Stimulated activated memory B cell treated with anti-CD40 and anti-IgM and Interleukin-4, amounts not matched to agents 10 μg/mL and 1 μg/mL and 100 μg/mL, for 72 hours (primary cell): ENCODE measurements around the gene ATG5.

Experiments used
- ATAC-seq: fragments of 150-1000 bp; cut with Tn5 transposase; 2 replicates; pipeline ENCODE4 v1.10.0; 2021
- H3K27ac Mint-ChIP-seq: one replicate; pipeline ENCODE4 v1.8.0; 2022; ENCODE audit warnings: mild to moderate bottlenecking, mixed read lengths
- H3K27me3 Mint-ChIP-seq: one replicate; pipeline ENCODE4 v1.8.0; 2022; ENCODE audit warnings: mixed read lengths
- H3K36me3 Mint-ChIP-seq: one replicate; pipeline ENCODE4 v1.8.0; 2022; ENCODE audit warnings: mixed read lengths
- H3K4me1 Mint-ChIP-seq: one replicate; pipeline ENCODE4 v1.8.0; 2022; ENCODE audit warnings: mixed read lengths
- H3K4me3 Mint-ChIP-seq: one replicate; pipeline ENCODE4 v1.8.0; 2022; ENCODE audit warnings: mild to moderate bottlenecking, moderate library complexity, mixed read lengths
- H3K9me3 Mint-ChIP-seq: one replicate; pipeline ENCODE4 v1.8.0; 2022; ENCODE audit warnings: mixed read lengths

Gene ATG5

GRCh38 chr6:106194949-106195921 is 130.3 kb downstream of the ATG5 start:
- Mint-ChIP-seq H3K4me1 (peaks cover 19% of the 10 kb centered on the region), H3K36me3 (peaks cover 33% of the 10 kb centered on the region), H3K9me3 (no peaks in the 10 kb centered on the region), H3K4me3 (no peak overlapping the region), H3K27me3 (no peaks in the 10 kb centered on the region), H3K27ac (peak overlapping the region; percentile 81)
- ATAC-seq, result peak; percentile 73

DNA sequence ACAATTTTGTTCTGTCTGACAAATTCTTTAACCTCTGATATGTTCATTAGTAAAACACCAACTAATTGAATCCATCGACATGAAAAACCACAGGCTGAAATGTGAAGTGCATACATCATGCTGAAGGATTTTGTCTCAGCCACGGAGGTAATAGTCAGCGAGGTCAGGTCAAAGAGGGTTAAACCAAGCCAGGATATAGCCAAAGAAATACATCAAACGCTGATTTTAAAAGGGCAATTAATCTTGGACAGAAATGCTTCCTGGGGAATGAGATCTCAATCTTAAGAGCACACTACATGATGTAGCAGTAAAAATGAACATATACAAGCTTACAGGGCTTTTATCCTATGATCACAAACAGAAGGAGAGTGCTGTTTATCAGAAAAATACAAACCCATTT is 132.7 kb downstream of the ATG5 start:
- H3K36me3 Mint-ChIP-seq, result peaks cover 17% of the 10 kb centered on the region
- peaks cover 19% of the 10 kb centered on the region for H3K4me1 Mint-ChIP-seq
- no peaks in the 10 kb centered on the region for H3K27me3 Mint-ChIP-seq
- no peak overlapping the region for H3K27ac Mint-ChIP-seq
- ATAC-seq, result no peak
- no peaks in the 10 kb centered on the region for H3K9me3 Mint-ChIP-seq
- H3K4me3 Mint-ChIP-seq, result no peak overlapping the region

DNA sequence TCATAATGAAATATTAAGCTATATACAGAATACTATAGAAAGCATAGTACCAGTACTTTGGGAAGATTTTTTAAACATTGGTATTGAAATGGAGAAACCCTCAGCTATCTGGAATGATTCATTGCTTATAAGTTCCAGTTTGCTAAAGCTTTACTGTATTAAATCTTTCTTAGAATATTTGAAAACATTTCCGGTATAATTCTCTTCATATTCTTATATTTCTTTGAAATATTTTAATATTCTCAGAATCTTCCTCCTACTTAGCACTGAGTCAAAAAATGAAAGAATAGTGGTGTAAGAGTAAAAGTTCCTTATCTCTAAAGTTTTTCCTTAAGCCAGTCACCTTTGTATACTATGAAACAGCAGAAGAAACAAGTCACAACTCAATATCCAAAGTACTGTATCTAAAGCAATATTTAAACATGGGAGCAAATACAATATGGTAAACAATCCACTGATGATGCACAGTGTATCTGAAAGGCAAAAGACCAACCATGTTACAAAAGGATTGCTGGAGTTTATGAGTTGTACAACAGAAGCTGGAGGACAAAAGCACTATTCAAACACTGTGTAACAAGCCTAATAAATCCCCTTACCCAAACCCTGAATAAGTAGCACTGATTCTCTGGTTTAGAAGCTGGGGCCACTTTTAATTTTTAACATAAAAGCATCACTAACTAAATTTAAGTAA is 137.3 kb downstream of the ATG5 start:
- ATAC-seq, result no peak
- Mint-ChIP-seq H3K4me1 (peaks cover 13% of the 10 kb centered on the region), H3K4me3 (no peak overlapping the region), H3K36me3 (peaks cover 15% of the 10 kb centered on the region), H3K27me3 (no peaks in the 10 kb centered on the region), H3K9me3 (no peaks in the 10 kb centered on the region), H3K27ac (no peak overlapping the region)

- no peak for ATAC-seq
- Mint-ChIP-seq H3K27ac (peak overlapping the region; percentile 40), H3K4me3 (no peak overlapping the region)
Measured at GRCh38 chr6:106187424-106187982, 138.1 kb downstream of the ATG5 start.

DNA sequence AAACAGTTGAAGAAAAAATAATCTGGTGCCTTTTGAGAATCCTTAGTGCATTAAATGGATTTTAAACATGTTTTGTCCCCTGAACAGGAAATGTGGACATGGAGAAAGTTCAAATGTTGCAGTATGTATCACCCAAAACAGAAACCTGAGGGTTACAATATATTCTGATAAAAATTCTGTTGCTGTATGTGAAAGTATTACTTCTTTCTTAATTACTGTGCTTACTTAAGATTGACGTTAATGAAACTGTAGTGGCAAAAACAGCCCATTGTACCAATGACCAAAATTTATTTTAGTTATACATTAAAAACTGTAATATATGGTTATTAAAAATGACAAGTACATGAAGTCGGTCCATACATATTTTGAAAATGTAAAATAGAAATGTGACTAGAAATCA is 138.8 kb downstream of the ATG5 start:
- H3K27ac Mint-ChIP-seq, result peak overlapping the region; percentile 40
- H3K36me3 Mint-ChIP-seq, result peaks cover 9% of the 10 kb centered on the region
- no peaks in the 10 kb centered on the region for H3K27me3 Mint-ChIP-seq
- H3K4me1 Mint-ChIP-seq, result peaks cover 19% of the 10 kb centered on the region
- H3K9me3 Mint-ChIP-seq, result no peaks in the 10 kb centered on the region
- H3K4me3 Mint-ChIP-seq, result no peak overlapping the region
- ATAC-seq, result no peak

More at GRCh38 chr6:106187424-106187982, 138.1 kb downstream of the ATG5 start:
- H3K27me3 Mint-ChIP-seq, result no peaks in the 10 kb centered on the region
- H3K9me3 Mint-ChIP-seq, result no peaks in the 10 kb centered on the region
- H3K4me1 Mint-ChIP-seq, result peaks cover 13% of the 10 kb centered on the region
- peaks cover 9% of the 10 kb centered on the region for H3K36me3 Mint-ChIP-seq

DNA sequence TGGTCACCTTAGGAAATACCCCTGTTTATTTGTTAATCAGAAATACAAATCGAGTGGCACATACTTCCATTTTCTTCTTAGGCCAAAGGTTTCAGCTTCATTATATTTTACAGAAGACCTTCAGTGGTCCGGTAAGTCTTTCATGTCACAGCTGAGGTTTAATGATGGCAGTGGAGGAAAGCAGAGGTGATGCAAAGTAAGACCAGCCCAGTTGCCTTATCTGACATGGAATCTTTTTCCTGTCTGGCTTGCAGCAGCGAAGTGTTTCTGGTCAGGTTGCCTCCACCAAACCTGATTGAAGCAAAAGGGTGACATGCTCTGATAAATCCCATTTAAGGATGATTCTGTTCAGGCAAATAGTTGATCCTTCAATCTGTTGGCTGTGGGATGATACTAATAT is 139.4 kb downstream of the ATG5 start:
- Mint-ChIP-seq H3K9me3 (no peaks in the 10 kb centered on the region), H3K4me3 (no peak overlapping the region), H3K4me1 (peaks cover 20% of the 10 kb centered on the region), H3K27ac (peak overlapping the region; percentile 40), H3K27me3 (no peaks in the 10 kb centered on the region), H3K36me3 (peaks cover 9% of the 10 kb centered on the region)
- no peak for ATAC-seq

DNA sequence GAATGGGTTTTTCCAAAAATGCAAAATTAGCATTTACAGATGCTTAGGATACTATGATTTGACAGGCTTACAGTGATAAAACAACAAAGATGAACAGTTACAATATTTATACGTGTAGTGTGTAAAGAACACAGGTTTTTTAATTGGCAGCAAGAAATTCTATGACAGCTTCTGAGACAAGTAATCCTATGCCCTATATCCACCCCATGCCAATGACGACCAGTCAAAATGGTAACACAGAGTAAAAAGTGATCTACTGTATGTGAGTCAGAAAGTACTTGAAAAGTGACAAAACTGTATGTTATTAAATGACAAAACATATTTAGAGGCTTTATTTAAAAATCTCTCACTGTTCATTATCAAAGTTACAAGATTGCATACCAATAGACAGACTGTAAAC is 139.9 kb downstream of the ATG5 start:
- Mint-ChIP-seq H3K36me3 (peaks cover 9% of the 10 kb centered on the region), H3K4me1 (peaks cover 20% of the 10 kb centered on the region), H3K9me3 (no peaks in the 10 kb centered on the region), H3K27ac (peak overlapping the region; percentile 40), H3K4me3 (no peak overlapping the region), H3K27me3 (no peaks in the 10 kb centered on the region)
- ATAC-seq, result no peak

DNA sequence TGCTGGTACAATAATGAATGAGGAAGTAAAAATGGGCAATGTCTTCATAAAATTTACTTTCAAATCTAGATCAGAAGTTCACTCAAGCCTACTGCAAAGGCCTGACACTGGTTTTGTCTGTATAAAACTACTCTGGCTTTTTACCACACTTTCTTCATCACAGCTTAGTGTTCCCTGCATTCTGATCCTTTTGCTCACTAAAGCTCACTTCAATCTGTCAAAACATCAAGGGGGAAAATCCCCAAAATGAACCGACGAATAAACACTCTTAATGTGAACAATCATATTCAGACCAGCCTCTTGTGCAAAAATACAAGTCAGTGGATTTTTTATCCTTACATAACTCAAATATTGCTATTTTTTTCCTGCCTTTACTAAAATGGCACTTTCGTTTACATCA is 140.9 kb downstream of the ATG5 start:
- Mint-ChIP-seq H3K9me3 (no peaks in the 10 kb centered on the region), H3K4me3 (no peak overlapping the region), H3K27me3 (no peaks in the 10 kb centered on the region), H3K27ac (no peak overlapping the region), H3K4me1 (peaks cover 20% of the 10 kb centered on the region), H3K36me3 (peaks cover 9% of the 10 kb centered on the region)
- ATAC-seq, result no peak

- H3K27ac Mint-ChIP-seq, result peak overlapping the region; percentile 81
Measured at GRCh38 chr6:106183430-106183829, 142.1 kb downstream of the ATG5 start.

DNA sequence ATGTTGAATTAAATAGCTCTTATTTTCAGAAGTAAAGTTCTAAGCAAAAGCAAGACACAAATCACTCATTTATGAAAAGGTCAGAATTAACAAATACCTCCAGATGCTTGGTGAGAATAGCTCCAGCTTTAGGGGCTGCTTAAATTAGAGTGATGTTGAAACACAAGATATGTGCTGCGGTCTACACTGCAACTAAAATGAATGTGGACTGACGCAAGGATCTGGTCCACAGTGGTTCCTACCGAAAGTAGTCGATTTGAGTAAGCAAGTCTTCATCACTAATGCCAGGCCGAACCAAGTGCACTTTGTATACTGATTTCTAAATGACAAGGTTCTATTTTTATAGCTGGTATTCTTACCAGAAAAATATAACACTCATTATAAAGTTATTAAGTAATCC is 143.1 kb downstream of the ATG5 start:
- Mint-ChIP-seq H3K27me3 (no peaks in the 10 kb centered on the region), H3K36me3 (peaks cover 9% of the 10 kb centered on the region), H3K27ac (peak overlapping the region; percentile 81), H3K4me3 (no peak overlapping the region), H3K9me3 (no peaks in the 10 kb centered on the region), H3K4me1 (peaks cover 20% of the 10 kb centered on the region)
- peak; percentile 95 for ATAC-seq

More at GRCh38 chr6:106183430-106183829, 142.1 kb downstream of the ATG5 start:
- ATAC-seq, result no peak
- no peaks in the 10 kb centered on the region for H3K9me3 Mint-ChIP-seq
- H3K4me3 Mint-ChIP-seq, result no peak overlapping the region
- peaks cover 9% of the 10 kb centered on the region for H3K36me3 Mint-ChIP-seq
- peaks cover 20% of the 10 kb centered on the region for H3K4me1 Mint-ChIP-seq
- no peaks in the 10 kb centered on the region for H3K27me3 Mint-ChIP-seq

DNA sequence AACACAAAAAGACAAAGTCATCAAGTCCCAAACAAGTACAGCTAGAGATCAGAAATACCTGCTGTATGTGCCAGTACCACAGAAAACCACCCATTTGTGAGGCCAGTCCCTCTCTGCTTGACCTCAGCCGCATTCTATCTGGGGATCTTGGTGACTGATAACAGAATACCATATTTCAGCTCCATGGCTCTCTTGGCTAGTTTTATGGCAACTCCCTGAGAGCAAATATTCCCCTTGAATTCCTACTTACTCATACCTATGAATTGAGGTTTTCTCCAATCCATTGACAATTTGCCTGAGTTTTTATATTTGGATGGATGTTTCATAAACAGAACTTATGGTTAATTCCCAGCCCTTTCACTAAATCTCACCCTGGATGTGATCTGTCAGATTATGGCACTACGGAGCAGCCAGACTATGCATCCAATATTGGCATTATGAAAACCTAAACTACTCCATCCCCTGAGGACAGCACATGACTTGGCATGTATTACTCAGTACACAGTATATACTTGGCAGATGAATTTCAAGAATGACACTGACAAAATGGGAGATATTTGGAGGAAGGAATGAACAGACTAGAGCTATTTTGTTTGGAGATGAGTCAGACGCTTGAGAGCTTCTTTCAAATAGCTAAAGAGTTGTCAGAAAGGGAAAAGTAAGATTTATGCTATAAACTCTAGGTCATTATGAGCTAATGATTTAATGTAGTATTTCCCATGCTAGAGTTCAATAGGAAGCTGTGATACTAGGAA is 143.7 kb downstream of the ATG5 start:
- Mint-ChIP-seq H3K27me3 (no peaks in the 10 kb centered on the region), H3K27ac (peak overlapping the region; percentile 81), H3K36me3 (peaks cover 9% of the 10 kb centered on the region), H3K4me3 (peak overlapping the region; percentile 6), H3K9me3 (no peaks in the 10 kb centered on the region), H3K4me1 (peaks cover 20% of the 10 kb centered on the region)
- peak; percentile 78 for ATAC-seq

DNA sequence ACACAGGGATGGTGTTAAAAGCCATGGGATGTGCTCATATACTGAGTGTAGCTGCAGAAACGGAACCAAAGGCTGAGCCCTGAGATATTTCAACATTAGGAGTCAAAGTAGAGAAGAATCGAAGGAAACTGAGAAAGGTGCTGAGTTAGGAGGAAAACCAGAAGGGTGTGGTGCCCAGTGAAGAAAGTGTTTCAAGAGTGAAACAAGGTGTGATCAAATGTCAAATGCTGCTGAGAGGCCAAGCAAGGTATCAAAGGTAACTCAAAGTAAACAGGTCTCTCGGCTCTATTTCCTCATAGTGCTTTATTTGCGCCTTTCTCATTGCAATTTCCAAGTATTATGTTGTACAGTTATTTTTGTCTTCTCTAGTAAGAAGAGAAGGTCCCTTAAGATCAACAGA is 145.4 kb downstream of the ATG5 start:
- no peak for ATAC-seq
- H3K36me3 Mint-ChIP-seq, result no peaks in the 10 kb centered on the region
- no peaks in the 10 kb centered on the region for H3K9me3 Mint-ChIP-seq
- no peaks in the 10 kb centered on the region for H3K27me3 Mint-ChIP-seq
- H3K4me3 Mint-ChIP-seq, result no peak overlapping the region
- peaks cover 21% of the 10 kb centered on the region for H3K4me1 Mint-ChIP-seq
- H3K27ac Mint-ChIP-seq, result no peak overlapping the region

- no peaks in the 10 kb centered on the region for H3K27me3 Mint-ChIP-seq
- ATAC-seq, result no peak
- no peaks in the 10 kb centered on the region for H3K9me3 Mint-ChIP-seq
- H3K4me1 Mint-ChIP-seq, result peaks cover 15% of the 10 kb centered on the region
- no peak overlapping the region for H3K4me3 Mint-ChIP-seq
- no peak overlapping the region for H3K27ac Mint-ChIP-seq
- no peaks in the 10 kb centered on the region for H3K36me3 Mint-ChIP-seq
Measured at GRCh38 chr6:106178900-106179299, 146.7 kb downstream of the ATG5 start.

- peaks cover under 1% of the 10 kb centered on the region for H3K36me3 Mint-ChIP-seq
Measured at GRCh38 chr6:106177786-106178185, 147.8 kb downstream of the ATG5 start.

More at GRCh38 chr6:106177786-106178185, 147.8 kb downstream of the ATG5 start:
- no peaks in the 10 kb centered on the region for H3K9me3 Mint-ChIP-seq
- H3K27ac Mint-ChIP-seq, result no peak overlapping the region
- no peak overlapping the region for H3K4me3 Mint-ChIP-seq
- no peak for ATAC-seq
- H3K4me1 Mint-ChIP-seq, result peaks cover 15% of the 10 kb centered on the region
- no peaks in the 10 kb centered on the region for H3K27me3 Mint-ChIP-seq
